Ishikawa (cell line): Measurements from ENCODE around the gene TBC1D14.

Experiments
- CEBPB ChIP-seq: IDR thresholded peaks from 2 replicates; pipeline ENCODE4 v1.6.1; 2012
- CREB1 ChIP-seq: IDR thresholded peaks from 2 replicates; pipeline ENCODE4 v1.6.1; 2012; ENCODE audit warnings: low read depth
- EGR1 ChIP-seq: IDR thresholded peaks from 2 replicates; pipeline ENCODE4 v1.6.1; 2012
- EP300 ChIP-seq: IDR thresholded peaks from 2 replicates; pipeline ENCODE4 v1.6.1; 2012; ENCODE audit warnings: borderline replicate concordance
- FOXM1 ChIP-seq: IDR thresholded peaks from 2 replicates; pipeline ENCODE4 v1.6.1; 2012; ENCODE audit warnings: low read depth, borderline replicate concordance
- NFIC ChIP-seq: IDR thresholded peaks from 2 replicates; pipeline ENCODE4 v1.6.1; 2012
- RAD21 ChIP-seq: IDR thresholded peaks from 2 replicates; pipeline ENCODE4 v1.6.1; 2012; ENCODE audit warnings: low read depth
- TAF1 ChIP-seq: IDR thresholded peaks from 2 replicates; pipeline ENCODE4 v1.6.1; 2012; ENCODE audit warnings: low read depth, mild to moderate bottlenecking
- TCF12 ChIP-seq: IDR thresholded peaks from 2 replicates; pipeline ENCODE4 v1.6.1; 2012; ENCODE audit warnings: low read depth
- TEAD4 ChIP-seq: IDR thresholded peaks from 2 replicates; pipeline ENCODE4 v1.6.1; 2012
- YY1 ChIP-seq: IDR thresholded peaks from 2 replicates; pipeline ENCODE4 v1.6.1; 2012; ENCODE audit warnings: low read depth
- ZBTB7A ChIP-seq: IDR thresholded peaks from 2 replicates; pipeline ENCODE4 v1.6.1; 2012; ENCODE audit warnings: low read depth
- TF ChIP-seq, protein P1 (sequence below): IDR thresholded peaks from 2 replicates; pipeline ENCODE4 v1.6.1; 2012; ENCODE audit warnings: low read depth, mild to moderate bottlenecking
- TF ChIP-seq, protein P2 (sequence below): IDR thresholded peaks from 2 replicates; pipeline ENCODE4 v1.6.1; 2012
- TF ChIP-seq, protein P3 (sequence below): IDR thresholded peaks from 2 replicates; pipeline ENCODE4 v1.6.1; 2012

TBC1D14 gene

DNA sequence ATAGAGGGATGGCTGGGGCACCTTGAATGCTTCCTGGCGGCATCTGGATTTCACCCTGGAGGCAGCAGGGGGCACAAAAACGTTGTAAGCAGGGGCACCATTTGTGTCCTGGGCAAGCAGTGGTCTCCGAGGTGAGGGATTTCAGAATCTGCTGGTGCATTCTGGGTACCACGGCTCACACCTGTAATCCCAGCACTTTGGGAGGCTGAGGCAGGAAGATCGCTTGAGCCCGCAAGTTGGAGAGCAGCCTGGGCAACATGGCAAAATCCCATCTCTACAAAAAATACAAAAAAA is 16.8 kb upstream of the TBC1D14 start:
- TF ChIP-seq EGR1 (no peak), TEAD4 (no peak), YY1 (no peak), CEBPB (no peak), RAD21 (no peak), EP300 (no peak), CREB1 (no peak), TAF1 (no peak), TCF12 (no peak), NFIC (no peak), FOXM1 (no peak), ZBTB7A (no peak)
- TF ChIP-seq, protein P1, sequence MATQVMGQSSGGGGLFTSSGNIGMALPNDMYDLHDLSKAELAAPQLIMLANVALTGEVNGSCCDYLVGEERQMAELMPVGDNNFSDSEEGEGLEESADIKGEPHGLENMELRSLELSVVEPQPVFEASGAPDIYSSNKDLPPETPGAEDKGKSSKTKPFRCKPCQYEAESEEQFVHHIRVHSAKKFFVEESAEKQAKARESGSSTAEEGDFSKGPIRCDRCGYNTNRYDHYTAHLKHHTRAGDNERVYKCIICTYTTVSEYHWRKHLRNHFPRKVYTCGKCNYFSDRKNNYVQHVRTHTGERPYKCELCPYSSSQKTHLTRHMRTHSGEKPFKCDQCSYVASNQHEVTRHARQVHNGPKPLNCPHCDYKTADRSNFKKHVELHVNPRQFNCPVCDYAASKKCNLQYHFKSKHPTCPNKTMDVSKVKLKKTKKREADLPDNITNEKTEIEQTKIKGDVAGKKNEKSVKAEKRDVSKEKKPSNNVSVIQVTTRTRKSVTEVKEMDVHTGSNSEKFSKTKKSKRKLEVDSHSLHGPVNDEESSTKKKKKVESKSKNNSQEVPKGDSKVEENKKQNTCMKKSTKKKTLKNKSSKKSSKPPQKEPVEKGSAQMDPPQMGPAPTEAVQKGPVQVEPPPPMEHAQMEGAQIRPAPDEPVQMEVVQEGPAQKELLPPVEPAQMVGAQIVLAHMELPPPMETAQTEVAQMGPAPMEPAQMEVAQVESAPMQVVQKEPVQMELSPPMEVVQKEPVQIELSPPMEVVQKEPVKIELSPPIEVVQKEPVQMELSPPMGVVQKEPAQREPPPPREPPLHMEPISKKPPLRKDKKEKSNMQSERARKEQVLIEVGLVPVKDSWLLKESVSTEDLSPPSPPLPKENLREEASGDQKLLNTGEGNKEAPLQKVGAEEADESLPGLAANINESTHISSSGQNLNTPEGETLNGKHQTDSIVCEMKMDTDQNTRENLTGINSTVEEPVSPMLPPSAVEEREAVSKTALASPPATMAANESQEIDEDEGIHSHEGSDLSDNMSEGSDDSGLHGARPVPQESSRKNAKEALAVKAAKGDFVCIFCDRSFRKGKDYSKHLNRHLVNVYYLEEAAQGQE: no peak
- TF ChIP-seq, protein P2, sequence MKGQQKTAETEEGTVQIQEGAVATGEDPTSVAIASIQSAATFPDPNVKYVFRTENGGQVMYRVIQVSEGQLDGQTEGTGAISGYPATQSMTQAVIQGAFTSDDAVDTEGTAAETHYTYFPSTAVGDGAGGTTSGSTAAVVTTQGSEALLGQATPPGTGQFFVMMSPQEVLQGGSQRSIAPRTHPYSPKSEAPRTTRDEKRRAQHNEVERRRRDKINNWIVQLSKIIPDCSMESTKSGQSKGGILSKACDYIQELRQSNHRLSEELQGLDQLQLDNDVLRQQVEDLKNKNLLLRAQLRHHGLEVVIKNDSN: no peak
- TF ChIP-seq, protein P3, sequence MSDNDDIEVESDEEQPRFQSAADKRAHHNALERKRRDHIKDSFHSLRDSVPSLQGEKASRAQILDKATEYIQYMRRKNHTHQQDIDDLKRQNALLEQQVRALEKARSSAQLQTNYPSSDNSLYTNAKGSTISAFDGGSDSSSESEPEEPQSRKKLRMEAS: no peak

GRCh38 chr4:6893449-6894085 is 16.1 kb upstream of the TBC1D14 start:
- TF ChIP-seq EGR1 (no peak), TAF1 (no peak), FOXM1 (no peak), NFIC (no peak), EP300 (no peak), TEAD4 (no peak), TCF12 (no peak), RAD21 (no peak), CREB1 (no peak)
- TF ChIP-seq, protein P1: no peak
- TF ChIP-seq, protein P3: no peak
- TF ChIP-seq, protein P2: no peak

- TF ChIP-seq CREB1 (no peak), TEAD4 (no peak), EGR1 (no peak), CEBPB (no peak), RAD21 (no peak)
These were observed 15.5 kb upstream of the TBC1D14 start for GRCh38 chr4:6894086-6894478.

- TF ChIP-seq, protein P2: no peak
- TF ChIP-seq, protein P3: no peak
- TF ChIP-seq NFIC: no peak
- TF ChIP-seq, protein P1: no peak
- TF ChIP-seq TCF12: no peak
- TF ChIP-seq CEBPB: no peak
- no peak for TF ChIP-seq EGR1
- no peak for TF ChIP-seq TEAD4
- TF ChIP-seq RAD21: no peak
- TF ChIP-seq YY1: no peak
- TF ChIP-seq EP300: no peak
- no peak for TF ChIP-seq FOXM1
- TF ChIP-seq ZBTB7A: no peak
- TF ChIP-seq CREB1: no peak
- no peak for TF ChIP-seq TAF1
These were observed 14.8 kb upstream of the TBC1D14 start for GRCh38 chr4:6894528-6895498.
